A673 (cell line): ENCODE results near the gene PBX1. TPM values are rescaled to one million over a fixed set of nuclear protein-coding genes. Genes with fewer than 3 reads are reported as not detected.
A peak's percentile ranks its signal among the peaks of the same experiment; 100 is the strongest.

Source experiments
- BruUV-seq: library from RNA; stranded (reverse); fragments of 400-500 nt; replicated peaks from 2 replicates; lab custom pipeline; 2021; lab: Mats Ljungman, UMichigan
- CTCF ChIA-PET: fragments of 300-600 bp; sonication (Branson Sonifier 250); formaldehyde crosslinking; loops from one replicate; lab custom pipeline; 2022; ENCODE audit warnings: antibody characterized with exemption; lab: Charles Lee
- POLR2A ChIA-PET: fragments of 300-600 bp; sonication (Branson Sonifier 250); formaldehyde crosslinking; loops from one replicate; lab custom pipeline; 2022; ENCODE audit warnings: antibody characterized with exemption; ENCODE audit not compliant: low non-redundant PET; lab: Charles Lee
- DNase-seq: peaks from one replicate; pipeline ENCODE4 v3.0.0-alpha.2; 2015; ENCODE audit warnings: low spot score
- H3K27ac ChIP-seq: fragments of 200-600 bp; sonication (generic); 2 replicates; pipeline ENCODE4 v1.5.1; 2016; ENCODE audit warnings: mixed run types, low read depth, mild to moderate bottlenecking, mixed read lengths, antibody characterized with exemption, low read length; ENCODE audit not compliant: poor library complexity, severe bottlenecking
- H3K27me3 ChIP-seq: fragments of 200-600 bp; sonication (generic); replicated peaks from 2 replicates; pipeline ENCODE4 v1.6.1; 2017; ENCODE audit warnings: mixed run types, low read depth, mild to moderate bottlenecking, mixed read lengths, antibody characterized with exemption, low read length; ENCODE audit not compliant: insufficient read depth, poor library complexity
- H3K36me3 ChIP-seq: fragments of 200-600 bp; sonication (generic); 2 replicates; pipeline ENCODE4 v1.6.1; 2016; ENCODE audit warnings: mixed run types, mild to moderate bottlenecking, mixed read lengths, antibody characterized with exemption, low read length; ENCODE audit not compliant: insufficient read depth, poor library complexity, severe bottlenecking
- H3K4me1 ChIP-seq: fragments of 200-600 bp; sonication (generic); 2 replicates; pipeline ENCODE4 v1.6.1; 2017; ENCODE audit warnings: mixed run types, mild to moderate bottlenecking, mixed read lengths, antibody characterized with exemption, low read length; ENCODE audit not compliant: insufficient read depth, poor library complexity, severe bottlenecking
- H3K4me3 ChIP-seq: fragments of 200-600 bp; sonication (generic); 2 replicates; pipeline ENCODE4 v1.5.1; 2016; ENCODE audit warnings: low read depth, mixed run types, mild to moderate bottlenecking, mixed read lengths, low read length; ENCODE audit not compliant: poor library complexity, severe bottlenecking
- H3K9me3 ChIP-seq: fragments of 200-600 bp; sonication (generic); 2 replicates; pipeline ENCODE4 v1.6.1; 2016; ENCODE audit warnings: mixed run types, low read depth, mild to moderate bottlenecking, mixed read lengths, antibody characterized with exemption, low read length; ENCODE audit not compliant: poor library complexity, severe bottlenecking
- CTCF ChIP-seq: fragments of 300-800, 200-600 bp; sonication (generic); conservative IDR thresholded peaks from 2 replicates; pipeline ENCODE4 v1.5.1; 2017; ENCODE audit warnings: low read depth, mild to moderate bottlenecking, antibody characterized with exemption, low read length, moderate library complexity, mixed read lengths
- EZH2 ChIP-seq: fragments of 200-600 bp; sonication (generic); IDR thresholded peaks from 2 replicates; pipeline ENCODE4 v1.6.1; 2017; ENCODE audit warnings: borderline replicate concordance, low read depth, mild to moderate bottlenecking, mixed read lengths, antibody characterized with exemption, low read length; ENCODE audit not compliant: poor library complexity, severe bottlenecking
- intact Hi-C: fragments of 100-400 bp; cut with micrococcal nuclease; formaldehyde crosslinking; loops from one replicate; pipeline ENCODE4 v1.10.0; 2022; ENCODE audit not compliant: unreplicated experiment
- total RNA-seq: library from RNA; stranded (reverse); gene quantifications from 2 replicates; pipeline ENCODE4 v1.2.3, GENCODE V29; 2021

PBX1 gene
- total RNA-seq, 1 experiment from 2014 or later = 51.5 TPM

GRCh38 chr1:164671966-164672571, 113.1 kb downstream of the PBX1 start:
- POLR2A ChIA-PET = no interaction called here
- H3K4me1 ChIP-seq = peaks cover 6% of the 10 kb centered on the region
- H3K4me3 ChIP-seq = no peak overlapping the region
- TF ChIP-seq CTCF (no peak), EZH2 (no peak)
- CTCF ChIA-PET = no interaction called here
- DNase-seq = no peak
- no peak overlapping the region for H3K27ac ChIP-seq
- intact Hi-C loops = no loop called here
- BruUV-seq = no TSS peak
- H3K27me3 ChIP-seq = no peaks in the 10 kb centered on the region
- no peaks in the 10 kb centered on the region for H3K36me3 ChIP-seq
- H3K9me3 ChIP-seq = no peaks in the 10 kb centered on the region

- Histone ChIP-seq H3K27ac (no peak overlapping the region), H3K36me3 (no peaks in the 10 kb centered on the region), H3K4me1 (peaks cover 6% of the 10 kb centered on the region), H3K4me3 (no peak overlapping the region), H3K9me3 (no peaks in the 10 kb centered on the region), H3K27me3 (no peaks in the 10 kb centered on the region)
- POLR2A ChIA-PET = no interaction called here
- no TSS peak for BruUV-seq
- CTCF ChIA-PET = no interaction called here
- no peak for DNase-seq
- intact Hi-C loops = no loop called here
- TF ChIP-seq CTCF = no peak
- no peak for TF ChIP-seq EZH2
Measured at GRCh38 chr1:164672588-164672987, 113.6 kb downstream of the PBX1 start.

GRCh38 chr1:164673584-164674214, 114.7 kb downstream of the PBX1 start:
- TF ChIP-seq CTCF (peak; percentile 71), EZH2 (no peak)
- peaks cover 6% of the 10 kb centered on the region for H3K4me1 ChIP-seq
- no peaks in the 10 kb centered on the region for H3K9me3 ChIP-seq
- no peaks in the 10 kb centered on the region for H3K36me3 ChIP-seq
- DNase-seq = peak; percentile 52
- BruUV-seq = no TSS peak
- intact Hi-C loops = no loop called here
- H3K27ac ChIP-seq = no peak overlapping the region
- CTCF ChIA-PET = interaction anchor here (0.6 to 0.7 kb wide), 3 partner anchors 565 to 1149 kb away, joined by 5 to 12 read pairs (median 5); no protein-coding TSS in a partner anchor
- H3K27me3 ChIP-seq = no peaks in the 10 kb centered on the region
- H3K4me3 ChIP-seq = no peak overlapping the region
- POLR2A ChIA-PET = no interaction called here
